ENCODE measurements around the gene NCDN.
"Not testable (repeated sequence)": the region's sequence is repeated elsewhere in the genome, so short reads cannot be mapped to it uniquely, and the experiment has no call there.

The NCDN gene

DNA sequence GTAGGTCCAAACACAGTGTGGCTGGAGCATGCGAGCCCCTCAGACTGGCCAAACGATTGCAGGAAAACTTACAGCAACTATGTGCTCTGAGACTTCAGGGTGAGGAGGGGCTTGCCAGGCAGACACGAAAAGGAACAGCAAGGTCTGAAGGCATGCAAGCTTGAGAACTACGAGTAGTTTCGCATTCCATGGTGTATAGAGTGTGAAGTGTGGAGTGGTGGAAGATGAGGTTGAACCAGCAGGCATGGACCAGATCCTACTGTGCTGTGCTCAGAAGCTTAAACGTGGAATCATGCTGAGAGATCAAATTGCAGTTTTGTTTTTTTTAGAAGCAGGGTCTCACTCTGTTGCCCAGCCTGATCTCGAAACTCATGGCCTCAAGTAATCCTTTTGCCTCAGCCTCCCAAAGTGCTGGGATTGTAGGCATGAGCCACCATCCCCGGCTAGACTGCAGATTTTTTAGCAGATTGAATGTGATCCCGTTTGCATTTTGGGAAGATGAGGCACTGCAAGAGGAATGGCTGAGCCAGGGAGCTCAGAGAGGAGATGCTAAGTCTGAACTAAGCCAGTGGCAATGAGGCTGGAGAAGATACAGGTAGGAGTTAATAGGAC is 10.5 kb downstream of the NCDN start:
- no peak for DNase-seq

DNA sequence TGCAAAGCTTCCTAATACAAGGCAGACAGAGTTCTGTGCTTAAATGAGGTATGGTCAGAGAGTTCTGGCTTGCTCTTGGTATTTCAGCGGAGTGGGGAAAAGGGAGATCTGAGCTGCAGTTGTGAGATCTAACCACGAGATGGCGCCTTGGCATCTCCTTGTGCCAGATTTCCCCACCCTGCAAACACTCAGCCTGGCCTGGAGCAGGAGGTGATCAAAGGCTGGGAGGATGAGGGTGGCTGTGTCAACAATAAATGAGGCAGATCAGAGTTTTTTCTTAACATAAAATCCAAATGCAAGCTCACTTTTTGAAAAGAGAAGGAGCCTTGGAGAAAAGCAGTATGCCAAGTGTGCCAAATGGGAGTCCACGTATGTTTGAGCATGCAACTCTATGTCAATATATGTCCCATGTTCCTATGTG is 11.4 kb downstream of the NCDN start:
- DNase-seq: peak in 52 of 58 donors; percentile 19 to 76 (median 46)

GRCh38 chr1:35569936-35570335 is 12.3 kb downstream of the NCDN start:
- DNase-seq: no peak

- no peak for DNase-seq
Observed at GRCh38 chr1:35570589-35571137, 13.1 kb downstream of the NCDN start.

GRCh38 chr1:35571263-35571662 is 13.7 kb downstream of the NCDN start:
- no peak for DNase-seq

DNA sequence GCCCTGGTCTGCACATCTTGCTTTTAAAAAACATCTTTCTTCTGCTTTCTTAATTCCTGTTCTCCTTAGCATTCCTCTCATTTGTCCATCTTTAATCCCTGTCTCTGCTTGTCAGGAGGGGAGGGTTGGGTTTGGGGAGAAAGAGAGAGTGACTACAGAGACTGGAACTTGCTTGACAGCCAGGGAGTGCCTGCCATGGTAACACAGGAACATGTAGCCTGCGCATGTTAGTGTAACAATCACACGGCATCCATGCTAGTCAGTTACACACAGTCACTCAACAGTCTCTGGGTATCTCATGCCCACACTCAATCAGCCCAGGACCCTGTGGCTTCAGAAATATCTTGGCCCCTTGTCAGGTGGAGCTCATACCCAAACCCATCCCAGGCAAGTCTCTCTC is 14.7 kb downstream of the NCDN start:
- no peak for DNase-seq

GRCh38 chr1:35573198-35574124 is 15.9 kb downstream of the NCDN start, which contains the start of gene TFAP2E:
TFAP2E (plus strand) TSS chr1:35573314; CDS start chr1:35573578, 264 bp downstream.
- DNase-seq: peak in 44 of 58 donors; percentile 8 to 79 (median 30)

DNA sequence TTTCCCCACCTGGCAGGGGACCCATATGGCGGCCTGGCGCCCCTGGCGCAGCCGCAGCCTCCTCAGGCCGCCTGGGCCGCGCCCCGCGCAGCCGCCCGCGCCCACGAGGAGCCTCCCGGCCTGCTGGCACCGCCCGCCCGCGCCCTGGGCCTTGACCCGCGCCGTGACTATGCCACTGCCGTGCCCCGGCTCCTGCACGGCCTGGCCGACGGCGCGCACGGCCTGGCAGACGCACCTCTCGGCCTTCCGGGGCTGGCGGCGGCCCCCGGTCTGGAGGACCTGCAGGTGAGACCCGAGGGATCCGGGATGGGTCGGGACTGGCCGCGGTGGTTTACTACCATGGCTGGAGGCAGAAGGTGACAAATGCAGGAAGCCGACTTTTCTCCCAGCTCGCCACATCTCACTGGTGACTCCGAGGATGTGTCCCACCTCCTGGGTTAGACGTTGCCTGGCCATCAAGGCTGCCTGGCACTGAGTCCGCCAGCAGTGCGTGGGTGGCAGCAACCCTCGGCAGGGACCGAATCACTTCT is 16.6 kb downstream of the NCDN start:
- no peak for DNase-seq

GRCh38 chr1:35574655-35575415 is 17.2 kb downstream of the NCDN start:
- DNase-seq: no peak

DNA sequence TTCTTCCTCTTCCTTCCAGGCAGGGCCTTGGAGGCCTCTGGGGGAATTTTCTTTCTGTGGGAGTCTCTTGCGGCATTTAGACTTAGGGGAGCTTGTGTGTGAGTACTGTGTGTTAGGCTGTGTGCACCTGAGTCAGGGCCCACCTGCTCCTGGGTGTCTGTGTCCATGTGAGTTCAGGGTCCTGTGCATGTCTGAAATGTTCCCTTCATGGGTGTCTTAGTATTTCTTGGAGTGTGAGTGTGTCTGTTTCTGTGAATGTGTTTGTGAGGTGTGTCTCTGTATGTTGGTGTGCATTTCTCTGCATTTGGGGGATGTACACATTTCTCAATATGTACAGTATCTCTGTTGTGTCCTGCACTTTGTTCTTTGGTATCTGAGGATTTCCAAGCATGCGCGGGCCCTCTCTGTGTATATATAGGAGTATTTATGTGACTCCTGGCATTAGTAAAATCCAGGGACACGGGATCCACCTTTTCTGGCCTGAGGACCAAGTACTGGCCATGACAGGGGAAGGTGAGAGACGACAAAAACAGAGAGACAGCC is 17.9 kb downstream of the NCDN start:
- no peak for DNase-seq

DNA sequence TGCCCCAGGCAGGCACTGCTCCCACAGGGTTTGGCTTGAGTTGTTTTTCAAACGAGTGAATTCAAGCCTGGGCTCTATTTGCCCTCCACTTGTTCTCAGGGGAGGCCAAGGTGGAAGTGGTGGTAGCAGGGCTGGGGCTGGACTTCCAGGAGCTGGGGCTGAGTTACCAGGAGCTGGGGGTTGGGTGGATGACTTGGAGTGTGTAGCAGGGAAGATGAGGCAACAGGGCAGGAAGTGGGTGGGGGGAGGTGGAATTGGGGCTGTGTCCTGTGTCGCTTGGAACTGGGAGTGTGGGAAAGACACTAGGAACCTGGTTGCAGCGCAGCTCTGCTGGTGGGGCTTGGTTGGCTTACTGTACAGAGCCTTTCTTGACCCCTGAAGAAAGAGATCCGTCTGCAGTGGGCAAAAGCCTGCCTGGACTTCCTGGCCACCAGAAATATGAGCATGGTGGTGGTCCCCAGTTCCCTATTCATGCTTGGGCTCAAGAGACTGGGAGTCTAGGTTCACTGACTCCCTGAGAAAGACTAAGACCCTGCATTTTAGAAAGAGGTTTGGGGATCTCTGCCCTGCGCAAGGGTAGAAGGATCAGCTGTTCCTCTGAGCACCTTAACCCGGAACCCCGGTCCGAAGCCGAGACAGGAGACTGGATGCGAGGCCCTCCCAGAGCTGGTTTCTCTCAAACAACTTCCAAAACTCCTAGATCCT is 18.6 kb downstream of the NCDN start:
- DNase-seq: no peak

DNA sequence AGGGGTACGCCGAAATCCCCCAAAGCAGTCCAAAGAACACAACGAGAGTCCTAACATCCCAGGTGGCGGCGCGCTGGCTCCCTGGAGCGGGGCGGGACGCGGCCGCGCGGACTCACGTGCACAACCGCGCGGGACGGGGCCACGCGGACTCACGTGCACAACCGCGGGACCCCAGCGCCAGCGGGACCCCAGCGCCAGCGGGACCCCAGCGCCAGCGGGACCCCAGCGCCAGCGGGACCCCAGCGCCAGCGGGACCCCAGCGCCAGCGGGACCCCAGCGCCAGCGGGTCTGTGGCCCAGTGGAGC is 19.1 kb downstream of the NCDN start:
- DNase-seq: not testable (repeated sequence)

DNA sequence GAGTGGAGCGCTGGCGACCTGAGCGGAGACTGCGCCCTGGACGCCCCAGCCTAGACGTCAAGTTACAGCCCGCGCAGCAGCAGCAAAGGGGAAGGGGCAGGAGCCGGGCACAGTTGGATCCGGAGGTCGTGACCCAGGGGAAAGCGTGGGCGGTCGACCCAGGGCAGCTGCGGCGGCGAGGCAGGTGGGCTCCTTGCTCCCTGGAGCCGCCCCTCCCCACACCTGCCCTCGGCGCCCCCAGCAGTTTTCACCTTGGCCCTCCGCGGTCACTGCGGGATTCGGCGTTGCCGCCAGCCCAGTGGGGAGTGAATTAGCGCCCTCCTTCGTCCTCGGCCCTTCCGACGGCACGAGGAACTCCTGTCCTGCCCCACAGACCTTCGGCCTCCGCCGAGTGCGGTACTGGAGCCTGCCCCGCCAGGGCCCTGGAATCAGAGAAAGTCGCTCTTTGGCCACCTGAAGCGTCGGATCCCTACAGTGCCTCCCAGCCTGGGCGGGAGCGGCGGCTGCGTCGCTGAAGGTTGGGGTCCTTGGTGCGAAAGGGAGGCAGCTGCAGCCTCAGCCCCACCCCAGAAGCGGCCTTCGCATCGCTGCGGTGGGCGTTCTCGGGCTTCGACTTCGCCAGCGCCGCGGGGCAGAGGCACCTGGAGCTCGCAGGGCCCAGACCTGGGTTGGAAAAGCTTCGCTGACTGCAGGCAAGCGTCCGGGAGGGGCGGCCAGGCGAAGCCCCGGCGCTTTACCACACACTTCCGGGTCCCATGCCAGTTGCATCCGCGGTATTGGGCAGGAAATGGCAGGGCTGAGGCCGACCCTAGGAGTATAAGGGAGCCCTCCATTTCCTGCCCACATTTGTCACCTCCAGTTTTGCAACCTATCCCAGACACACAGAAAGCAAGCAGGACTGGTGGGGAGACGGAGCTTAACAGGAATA is 19.7 kb downstream of the NCDN start:
- DNase-seq: no peak

GRCh38 chr1:35580949-35581388 is 23.4 kb downstream of the NCDN start:
- no peak for DNase-seq

GRCh38 chr1:35581621-35582020 is 24.0 kb downstream of the NCDN start:
- DNase-seq: not testable (repeated sequence)

DNA sequence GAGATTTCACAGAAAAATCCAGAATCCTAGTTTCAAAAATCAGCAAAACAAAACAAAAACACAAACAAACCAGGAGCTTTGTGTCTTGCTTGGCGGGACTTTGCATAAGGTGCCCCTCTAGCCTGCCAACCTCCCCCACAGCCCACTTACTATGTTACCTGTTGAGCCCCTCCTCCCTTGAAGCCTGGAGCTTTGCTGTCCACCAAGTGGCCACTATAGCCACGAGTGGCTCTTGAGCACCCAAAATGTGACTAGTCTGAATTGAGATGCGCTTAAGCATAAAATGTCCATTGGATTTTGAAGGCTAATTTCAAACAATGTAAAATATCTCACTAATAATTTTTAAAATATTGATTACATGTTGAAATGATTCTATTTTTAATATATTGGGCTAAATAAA is 27.7 kb downstream of the NCDN start:
- DNase-seq: no peak

DNA sequence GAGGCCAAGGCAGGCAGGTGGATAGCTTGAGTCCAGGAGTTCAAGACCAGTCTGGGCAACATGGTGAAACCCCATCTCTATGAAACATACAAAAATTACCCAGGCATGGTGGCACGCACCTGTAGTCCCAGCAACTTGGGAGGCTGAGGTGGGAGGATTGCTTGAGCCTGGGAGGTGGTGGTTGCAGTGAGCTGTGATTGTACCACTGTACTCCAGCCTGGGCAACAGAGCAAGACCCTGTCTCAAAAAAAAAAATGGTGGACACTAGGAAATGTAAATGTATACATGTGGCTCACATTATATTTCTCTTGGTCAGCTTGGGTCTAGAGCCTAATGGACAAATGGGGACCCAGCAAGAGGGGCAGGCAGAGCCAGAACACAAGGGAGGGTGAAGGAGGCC is 28.2 kb downstream of the NCDN start:
- not testable (repeated sequence) for DNase-seq

DNA sequence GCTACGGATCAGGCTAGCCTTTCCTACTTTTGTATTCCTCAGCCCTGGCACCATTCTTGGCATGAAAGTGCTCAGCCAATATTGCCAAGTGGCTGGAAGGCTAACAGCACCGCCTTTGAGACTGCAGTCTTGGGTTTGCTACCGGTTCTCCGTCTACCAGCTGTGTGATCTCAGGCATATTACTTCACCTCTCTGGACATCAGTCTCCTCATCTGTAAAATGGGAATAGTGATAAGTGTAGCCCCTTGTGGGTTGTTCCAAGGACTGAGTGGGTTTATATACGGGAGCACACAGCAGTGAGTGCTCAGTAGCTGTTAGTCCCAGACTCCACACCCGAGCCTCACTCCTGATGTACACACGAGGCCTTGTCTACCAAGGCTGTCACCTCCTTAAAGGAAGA is 29.2 kb downstream of the NCDN start:
- DNase-seq: no peak

- DNase-seq: no peak
Observed at GRCh38 chr1:35587736-35588135, 30.1 kb downstream of the NCDN start.

All from anterior cingulate cortex (tissue), 58 donors.